Neural cell (in vitro differentiated cells): ENCODE measurements around the gene ITGB2. TPM values are rescaled to one million over a fixed set of nuclear protein-coding genes. Genes with fewer than 3 reads are reported as not detected.

Experiments
- H2AFZ ChIP-seq: fragments of 200-600, 300-800 bp; sonication (generic), shearing (Covaris generic); 2 replicates; pipeline ENCODE4 v1.6.0; 2014; ENCODE audit warnings: low read depth, mild to moderate bottlenecking, antibody characterized with exemption, low read length, moderate library complexity
- H3F3A ChIP-seq: fragments of 200-600 bp; shearing (Covaris generic); 2 replicates; pipeline ENCODE4 v1.6.1; 2016; ENCODE audit warnings: mild to moderate bottlenecking, moderate library complexity, mixed read lengths, antibody characterized with exemption, low read length; ENCODE audit not compliant: insufficient read depth, poor library complexity, severe bottlenecking
- H3K27ac ChIP-seq: fragments of 200-600, 300-800 bp; sonication (generic), shearing (Covaris generic); 2 replicates; pipeline ENCODE4 v1.5.1; 2014; ENCODE audit warnings: mild to moderate bottlenecking, low read length, moderate library complexity
- H3K27me3 ChIP-seq: fragments of 300-800, 200-600 bp; sonication (generic), shearing (Covaris generic); 2 replicates; pipeline ENCODE4 v1.6.0; 2014; ENCODE audit warnings: mild to moderate bottlenecking, low read depth, low read length, moderate library complexity; ENCODE audit not compliant: insufficient read depth
- H3K36me3 ChIP-seq: fragments of 300-800, 200-600 bp; sonication (generic), shearing (Covaris generic); 2 replicates; pipeline ENCODE4 v1.5.1; 2014; ENCODE audit warnings: mild to moderate bottlenecking, antibody characterized with exemption, low read length, moderate library complexity; ENCODE audit not compliant: insufficient read depth
- H3K4me2 ChIP-seq: fragments of 300-800, 200-600 bp; sonication (generic), shearing (Covaris generic); 2 replicates; pipeline ENCODE4 v1.6.0; 2014; ENCODE audit warnings: mild to moderate bottlenecking, low read length
- H3K4me3 ChIP-seq: fragments of 300-800, 200-600 bp; sonication (generic), shearing (Covaris generic); 2 replicates; pipeline ENCODE4 v1.5.1; 2014; ENCODE audit warnings: mild to moderate bottlenecking, low read length, moderate library complexity
- H3K79me2 ChIP-seq: fragments of 200-600 bp; shearing (Covaris generic); replicated peaks from 2 replicates; pipeline ENCODE4 v1.6.0; 2014; ENCODE audit warnings: mild to moderate bottlenecking, low read length, moderate library complexity; ENCODE audit not compliant: insufficient read depth
- H3K9ac ChIP-seq: fragments of 300-800, 200-600 bp; sonication (generic), shearing (Covaris generic); 2 replicates; pipeline ENCODE4 v1.6.1; 2016; ENCODE audit warnings: mild to moderate bottlenecking, low read length, mixed read lengths
- H3K9me2 ChIP-seq: fragments of 200-600 bp; shearing (Covaris generic); 2 replicates; pipeline ENCODE4 v1.6.1; 2016; ENCODE audit warnings: mild to moderate bottlenecking, low read length, mixed read lengths; ENCODE audit not compliant: insufficient read depth
- H3K9me3 ChIP-seq: fragments of 200-600, 300-800 bp; sonication (generic), shearing (Covaris generic); 2 replicates; pipeline ENCODE4 v1.6.1; 2016; ENCODE audit warnings: mild to moderate bottlenecking, mixed run types, low read length, moderate library complexity, mixed read lengths
- H4K20me1 ChIP-seq: fragments of 200-600 bp; shearing (Covaris generic); 2 replicates; pipeline ENCODE4 v1.6.1; 2016; ENCODE audit warnings: mild to moderate bottlenecking, mixed run types; ENCODE audit not compliant: insufficient read depth
- CTCF ChIP-seq: fragments of 450-650 bp; IDR thresholded peaks from 2 replicates; pipeline ENCODE4 v1.5.1; 2014; ENCODE audit warnings: antibody characterized with exemption, mild to moderate bottlenecking, moderate library complexity; ENCODE audit not compliant: poor library complexity, severe bottlenecking
- EP300 ChIP-seq: fragments of 450-650 bp; conservative IDR thresholded peaks from 2 replicates; pipeline ENCODE4 v1.6.1; 2014; ENCODE audit warnings: antibody characterized with exemption, mild to moderate bottlenecking, moderate library complexity; ENCODE audit not compliant: poor library complexity, severe bottlenecking
- EZH2 ChIP-seq: fragments of 200-600, 300-800 bp; shearing (Covaris generic), sonication (generic); IDR thresholded peaks from 2 replicates; pipeline ENCODE4 v1.6.1; 2014; ENCODE audit warnings: antibody characterized with exemption, low read length, borderline replicate concordance, mild to moderate bottlenecking; ENCODE audit not compliant: insufficient read depth, poor library complexity, severe bottlenecking
- MXI1 ChIP-seq: fragments of 450-650 bp; conservative IDR thresholded peaks from 2 replicates; pipeline ENCODE4 v1.6.1; 2014; ENCODE audit warnings: antibody characterized with exemption, mild to moderate bottlenecking; ENCODE audit not compliant: poor library complexity, severe bottlenecking
- POLR2AphosphoS5 ChIP-seq: IDR thresholded peaks from 2 replicates; pipeline ENCODE4 v1.6.1; 2012
- RAD21 ChIP-seq: fragments of 450-650 bp; conservative IDR thresholded peaks from 2 replicates; pipeline ENCODE4 v1.6.1; 2014; ENCODE audit warnings: antibody characterized with exemption, mild to moderate bottlenecking, moderate library complexity
- REST ChIP-seq: IDR thresholded peaks from 2 replicates; pipeline ENCODE4 v1.6.1; 2012; ENCODE audit warnings: borderline replicate concordance
- SMC3 ChIP-seq: fragments of 450-650 bp; conservative IDR thresholded peaks from 2 replicates; pipeline ENCODE4 v1.6.1; 2014; ENCODE audit warnings: antibody characterized with exemption, mild to moderate bottlenecking, moderate library complexity; ENCODE audit not compliant: poor library complexity
- TAF1 ChIP-seq: IDR thresholded peaks from 2 replicates; pipeline ENCODE4 v1.6.1; 2012; ENCODE audit warnings: low read depth
- polyA plus RNA-seq: library from polyadenylated mRNA; depleted of rRNA; stranded (reverse); fragments of >200 nt; gene quantifications from 2 replicates; pipeline ENCODE4 v1.2.3, GENCODE V29; 2014

Gene ITGB2
- polyA plus RNA-seq, 1 donor from 2014 or later: not detected

DNA sequence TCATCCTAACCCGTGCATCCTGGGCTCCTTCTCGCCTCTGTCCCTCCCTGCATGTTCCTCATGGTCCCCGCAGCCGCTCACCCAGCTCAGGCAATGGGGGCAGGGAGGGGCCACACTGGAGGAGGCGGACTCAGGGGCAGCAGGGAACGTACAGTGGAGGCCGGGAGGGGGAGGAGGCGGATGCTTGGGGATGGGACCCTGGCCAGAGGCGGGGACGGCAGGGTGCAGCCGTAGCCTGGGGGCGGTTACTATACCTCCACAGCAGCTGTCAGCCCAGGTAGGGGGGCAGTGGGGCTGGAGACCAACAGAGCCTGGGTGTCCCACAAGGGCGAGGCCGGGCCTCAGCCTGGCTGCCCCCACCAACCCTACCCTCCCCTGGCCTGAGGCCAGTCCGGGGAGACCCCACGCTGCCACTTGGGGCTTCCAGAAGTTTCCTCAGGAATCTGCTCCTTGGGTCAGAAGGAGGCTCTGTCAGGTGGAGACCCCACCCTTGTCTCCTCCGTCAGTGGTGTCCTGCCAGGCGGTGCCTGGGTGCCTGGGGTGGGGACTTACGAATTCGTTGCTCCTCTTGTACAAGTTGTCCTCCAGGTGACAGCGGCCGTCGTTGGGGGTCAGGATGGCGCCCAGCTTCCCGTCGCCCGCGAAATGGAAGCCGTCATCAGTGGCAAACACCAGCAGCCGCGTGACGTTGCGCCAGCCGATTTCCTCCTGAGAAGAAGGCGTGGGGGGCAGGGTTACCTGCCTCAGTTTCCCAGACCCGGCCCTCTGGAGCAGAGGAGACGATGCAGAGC is 20.7 kb downstream of the ITGB2 start:
- Histone ChIP-seq H3K79me2 (no peaks in the 10 kb centered on the region), H3K4me3 (no peak overlapping the region), H3K36me3 (no peaks in the 10 kb centered on the region), H3K27ac (no peak overlapping the region), H4K20me1 (no peaks in the 10 kb centered on the region), H3K9ac (no peak overlapping the region), H3K9me2 (no peaks in the 10 kb centered on the region), H2AFZ (no peak overlapping the region), H3K27me3 (no peaks in the 10 kb centered on the region), H3K9me3 (no peaks in the 10 kb centered on the region), H3K4me2 (no peak overlapping the region), H3F3A (no peaks in the 10 kb centered on the region)
- TF ChIP-seq SMC3 (no peak), RAD21 (no peak), CTCF (no peak), REST (no peak), EZH2 (no peak), TAF1 (no peak), EP300 (no peak), POLR2AphosphoS5 (no peak), MXI1 (no peak)

DNA sequence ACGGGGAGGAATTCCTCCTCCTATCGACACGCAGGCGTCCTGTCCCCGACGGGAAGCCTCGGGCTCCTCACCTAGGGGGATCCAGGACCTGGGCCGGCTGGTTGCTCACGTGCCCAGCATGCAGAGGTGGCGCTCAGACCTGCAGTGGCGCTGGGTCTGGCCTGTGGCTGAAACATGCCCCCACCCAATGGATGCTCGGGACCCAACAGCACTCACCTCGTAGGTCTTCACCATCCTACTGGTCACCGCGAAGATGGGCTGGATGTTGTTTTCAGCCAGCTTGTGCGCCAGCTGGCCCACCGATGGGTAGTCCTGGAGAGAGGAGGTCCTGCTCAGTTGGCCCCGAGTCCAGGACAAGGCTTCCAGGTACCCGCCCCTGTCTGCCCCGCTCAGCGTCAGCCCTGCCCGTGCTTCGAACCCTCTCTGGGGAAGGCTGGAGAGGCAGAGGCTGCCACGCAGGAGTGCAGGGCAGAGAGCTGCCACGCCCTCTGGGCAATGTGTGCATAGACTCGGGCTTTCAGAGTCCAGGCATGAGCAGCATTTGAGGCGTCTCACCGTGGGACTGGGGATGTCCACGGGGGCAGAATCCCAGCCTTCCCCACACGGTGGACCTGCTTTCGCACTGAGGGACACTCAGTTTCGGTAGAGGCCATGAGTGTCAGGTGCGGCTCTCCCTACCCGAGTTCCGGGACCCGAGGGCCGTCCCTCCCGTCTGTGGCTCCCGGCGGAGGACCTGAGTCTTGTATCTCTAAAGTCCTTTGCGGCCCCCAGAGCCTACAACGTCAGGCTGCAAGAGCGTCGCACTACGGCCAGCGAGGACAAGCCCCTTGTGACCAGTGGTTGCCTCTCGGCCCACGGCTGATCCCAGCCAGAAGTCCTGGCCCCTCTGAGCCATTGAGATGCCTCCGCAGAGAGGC is 21.6 kb downstream of the ITGB2 start:
- Histone ChIP-seq H4K20me1 (no peaks in the 10 kb centered on the region), H3K9me2 (no peaks in the 10 kb centered on the region), H3K79me2 (no peaks in the 10 kb centered on the region), H3K27me3 (no peaks in the 10 kb centered on the region), H3K27ac (no peak overlapping the region), H3K9me3 (no peaks in the 10 kb centered on the region), H3K4me3 (no peak overlapping the region), H3K4me2 (no peak overlapping the region), H3K9ac (no peak overlapping the region), H3F3A (no peaks in the 10 kb centered on the region), H2AFZ (no peak overlapping the region), H3K36me3 (no peaks in the 10 kb centered on the region)
- TF ChIP-seq TAF1 (no peak), REST (no peak), EZH2 (no peak), EP300 (no peak), RAD21 (no peak), MXI1 (no peak), POLR2AphosphoS5 (no peak), SMC3 (no peak), CTCF (no peak)
